ENCODE measurements around the gene TRAT1.

The TRAT1 gene

DNA sequence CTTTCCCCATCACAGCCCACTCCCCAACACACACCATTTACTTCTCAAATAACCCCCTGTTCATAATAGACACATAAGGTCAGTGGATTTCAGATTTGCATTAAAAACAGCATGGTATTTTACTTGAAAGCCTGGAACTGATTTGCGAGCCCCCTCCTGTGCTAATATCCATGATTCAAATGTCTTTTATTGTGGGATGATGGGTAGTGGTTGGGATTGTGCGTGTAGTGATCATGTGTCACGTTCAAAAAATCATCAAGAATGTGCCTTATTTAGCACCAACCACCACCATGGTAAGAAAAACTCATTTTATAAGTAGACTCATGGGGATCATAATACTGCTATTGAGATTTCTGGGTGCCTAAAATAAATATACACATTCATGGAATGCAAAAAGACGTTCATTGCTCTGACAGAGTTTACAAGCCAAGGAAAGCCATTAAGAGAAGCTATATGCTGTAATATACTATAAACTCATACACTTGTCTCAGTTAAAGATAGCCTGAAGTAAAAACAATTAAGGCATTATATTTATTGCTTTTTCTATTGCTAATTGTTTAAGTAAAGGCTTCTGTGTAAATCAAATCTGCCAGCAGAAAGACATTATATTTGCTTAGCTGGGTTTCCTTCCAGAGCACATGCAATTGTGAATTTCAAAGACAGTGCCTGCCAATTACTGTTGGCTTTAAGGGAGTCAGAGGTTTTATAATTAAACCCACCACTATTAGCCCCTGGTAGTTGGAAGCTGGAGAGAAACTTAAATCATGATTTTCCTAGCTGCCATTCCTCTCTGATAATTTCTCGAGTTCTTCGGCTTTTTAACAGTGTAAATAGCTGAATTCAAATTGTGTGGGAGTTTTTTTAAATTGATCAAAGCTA lies 4.0 kb downstream of the TRAT1 start:
- H3K36me3 ChIP-seq, result no peaks in the 10 kb centered on the region
- H3K4me3 ChIP-seq (ENCODE audit: low read depth in 1 of 2, low read length in 1 of 2), result no peak overlapping the region
- no peaks in the 10 kb centered on the region for H3K9me3 ChIP-seq
- H3K4me1 ChIP-seq (ENCODE audit: control insufficient read depth in 1 of 2, insufficient read depth in 1 of 2, low read depth in 1 of 2, low read length in 1 of 2), result no peaks in the 10 kb centered on the region
- H3K27ac ChIP-seq, result no peak overlapping the region
- H3K27me3 ChIP-seq, result no peaks in the 10 kb centered on the region
- TF ChIP-seq, protein P1, sequence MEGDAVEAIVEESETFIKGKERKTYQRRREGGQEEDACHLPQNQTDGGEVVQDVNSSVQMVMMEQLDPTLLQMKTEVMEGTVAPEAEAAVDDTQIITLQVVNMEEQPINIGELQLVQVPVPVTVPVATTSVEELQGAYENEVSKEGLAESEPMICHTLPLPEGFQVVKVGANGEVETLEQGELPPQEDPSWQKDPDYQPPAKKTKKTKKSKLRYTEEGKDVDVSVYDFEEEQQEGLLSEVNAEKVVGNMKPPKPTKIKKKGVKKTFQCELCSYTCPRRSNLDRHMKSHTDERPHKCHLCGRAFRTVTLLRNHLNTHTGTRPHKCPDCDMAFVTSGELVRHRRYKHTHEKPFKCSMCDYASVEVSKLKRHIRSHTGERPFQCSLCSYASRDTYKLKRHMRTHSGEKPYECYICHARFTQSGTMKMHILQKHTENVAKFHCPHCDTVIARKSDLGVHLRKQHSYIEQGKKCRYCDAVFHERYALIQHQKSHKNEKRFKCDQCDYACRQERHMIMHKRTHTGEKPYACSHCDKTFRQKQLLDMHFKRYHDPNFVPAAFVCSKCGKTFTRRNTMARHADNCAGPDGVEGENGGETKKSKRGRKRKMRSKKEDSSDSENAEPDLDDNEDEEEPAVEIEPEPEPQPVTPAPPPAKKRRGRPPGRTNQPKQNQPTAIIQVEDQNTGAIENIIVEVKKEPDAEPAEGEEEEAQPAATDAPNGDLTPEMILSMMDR (IDR thresholded peaks at IDR 0.05), result no peak

DNA sequence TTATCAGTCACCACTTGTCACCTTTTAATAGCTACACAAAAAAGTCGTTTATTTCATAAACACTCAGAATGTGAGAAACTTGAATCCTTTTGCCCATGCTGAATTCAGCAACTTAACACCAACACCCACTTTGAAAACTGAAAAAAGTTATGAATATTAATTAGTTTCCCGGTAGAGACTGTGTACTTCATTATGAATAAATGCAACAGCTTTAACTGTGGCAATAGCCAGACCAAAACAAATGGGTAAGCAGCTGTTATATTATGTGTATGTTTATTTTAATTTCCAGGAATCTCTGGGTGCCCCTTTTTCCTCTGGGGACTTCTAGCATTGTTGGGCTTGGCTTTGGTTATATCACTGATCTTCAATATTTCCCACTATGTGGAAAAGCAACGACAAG lies 7.8 kb downstream of the TRAT1 start:
- no peaks in the 10 kb centered on the region for H3K4me1 ChIP-seq (ENCODE audit: control insufficient read depth in 1 of 2, insufficient read depth in 1 of 2, low read depth in 1 of 2, low read length in 1 of 2)
- no peaks in the 10 kb centered on the region for H3K9me3 ChIP-seq
- no peaks in the 10 kb centered on the region for H3K27me3 ChIP-seq
- TF ChIP-seq, protein P1 (IDR thresholded peaks at IDR 0.05), result no peak
- H3K27ac ChIP-seq, result no peak overlapping the region
- H3K36me3 ChIP-seq, result no peaks in the 10 kb centered on the region
- H3K4me3 ChIP-seq (ENCODE audit: low read depth in 1 of 2, low read length in 1 of 2), result no peak overlapping the region

DNA sequence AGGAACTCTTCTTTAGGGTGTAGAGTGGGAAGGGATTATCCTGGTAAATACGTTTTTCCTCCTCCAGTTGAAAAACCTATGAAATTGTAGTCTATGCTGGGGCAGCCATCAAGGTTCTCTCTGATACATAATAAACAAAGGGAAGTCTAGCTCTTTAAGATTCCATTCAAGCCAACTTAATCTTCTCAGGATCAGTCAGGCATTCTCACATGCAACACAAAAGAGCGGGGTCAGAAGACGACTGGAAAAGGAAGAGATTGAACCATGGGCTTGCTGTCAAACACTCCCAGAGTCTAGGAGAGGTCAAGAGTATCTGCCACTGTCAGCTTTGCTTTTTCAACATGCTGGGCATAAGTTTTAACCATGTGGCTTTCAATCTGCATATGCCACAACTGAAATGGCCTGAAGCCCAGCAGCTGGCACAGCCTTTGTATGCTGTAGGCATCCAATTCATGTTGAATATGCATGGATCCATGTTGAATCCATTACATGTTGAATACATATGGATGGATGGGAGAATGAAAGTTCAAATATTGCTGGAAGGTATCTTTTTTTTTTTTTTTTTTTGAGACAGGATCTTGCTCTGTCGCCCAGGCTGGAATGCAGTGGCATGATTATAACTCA lies 8.5 kb downstream of the TRAT1 start:
- no peaks in the 10 kb centered on the region for H3K36me3 ChIP-seq
- H3K4me1 ChIP-seq (ENCODE audit: control insufficient read depth in 1 of 2, insufficient read depth in 1 of 2, low read depth in 1 of 2, low read length in 1 of 2), result no peaks in the 10 kb centered on the region
- TF ChIP-seq, protein P1 (IDR thresholded peaks at IDR 0.05), result no peak
- no peaks in the 10 kb centered on the region for H3K9me3 ChIP-seq
- no peak overlapping the region for H3K4me3 ChIP-seq (ENCODE audit: low read depth in 1 of 2, low read length in 1 of 2)
- H3K27me3 ChIP-seq, result no peaks in the 10 kb centered on the region
- no peak overlapping the region for H3K27ac ChIP-seq

DNA sequence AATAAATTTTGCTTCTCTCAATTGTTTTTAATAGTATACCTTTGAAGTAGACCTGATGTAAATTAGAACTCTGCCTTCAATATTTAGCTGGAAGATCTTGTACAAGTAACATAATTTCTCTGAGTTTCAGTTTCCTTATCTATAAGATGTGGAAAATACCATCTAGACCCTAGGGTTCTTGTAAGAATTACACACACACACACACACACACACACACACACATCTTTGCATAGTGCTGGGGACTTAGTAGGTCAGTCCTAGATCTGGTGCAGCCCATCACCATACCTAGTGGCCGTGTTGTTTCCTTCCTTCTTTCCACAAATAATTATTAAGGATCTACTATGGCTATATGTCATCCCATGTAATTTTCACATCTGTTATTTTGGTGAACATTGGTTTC lies 11.0 kb downstream of the TRAT1 start:
- Histone ChIP-seq H3K9me3 (no peaks in the 10 kb centered on the region), H3K4me1 (ENCODE audit: control insufficient read depth in 1 of 2, insufficient read depth in 1 of 2, low read depth in 1 of 2, low read length in 1 of 2) (no peaks in the 10 kb centered on the region), H3K27ac (no peak overlapping the region), H3K27me3 (no peaks in the 10 kb centered on the region), H3K36me3 (no peaks in the 10 kb centered on the region), H3K4me3 (ENCODE audit: low read depth in 1 of 2, low read length in 1 of 2) (no peak overlapping the region)
- TF ChIP-seq, protein P1 (IDR thresholded peaks at IDR 0.05), result no peak

DNA sequence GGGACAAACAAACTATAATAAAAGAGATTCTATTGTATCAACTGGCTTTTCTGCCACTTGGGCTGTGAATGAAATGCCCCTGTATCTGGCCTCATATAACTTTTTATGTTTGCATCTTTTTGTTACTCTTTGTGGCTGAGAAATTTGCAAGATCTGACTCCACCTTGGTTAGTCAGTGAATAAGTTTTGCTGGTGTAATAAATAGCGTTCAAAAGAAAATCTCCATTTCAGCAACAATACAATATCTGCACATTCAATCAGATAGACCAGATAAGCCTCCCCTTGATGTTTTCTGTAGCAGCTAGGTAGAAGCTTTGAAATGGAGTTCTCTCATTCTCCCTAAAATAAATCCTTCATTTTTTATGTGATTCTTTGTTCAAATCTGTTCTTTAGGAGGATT lies 12.0 kb downstream of the TRAT1 start:
- Histone ChIP-seq H3K4me3 (ENCODE audit: low read depth in 1 of 2, low read length in 1 of 2) (no peak overlapping the region), H3K27me3 (no peaks in the 10 kb centered on the region)

More for the DNA sequence above, 12.0 kb downstream of the TRAT1 start:
- H3K4me1 ChIP-seq (ENCODE audit: control insufficient read depth in 1 of 2, insufficient read depth in 1 of 2, low read depth in 1 of 2, low read length in 1 of 2), result no peaks in the 10 kb centered on the region
- TF ChIP-seq, protein P1 (IDR thresholded peaks at IDR 0.05), result no peak
- no peaks in the 10 kb centered on the region for H3K9me3 ChIP-seq
- no peaks in the 10 kb centered on the region for H3K36me3 ChIP-seq
- H3K27ac ChIP-seq, result no peak overlapping the region

All from neutrophil (primary cell).